DND-41 (cell line): ENCODE results near the gene GFI1B.

Source experiments
- ATAC-seq: fragments of 200-7000 bp; cut with Tn5 transposase; 3 replicates; pipeline ENCODE4 v1.9.1; 2021; ENCODE audit warnings: low read depth; ENCODE audit not compliant: insufficient read depth
- DNase-seq: peaks from one replicate; pipeline ENCODE4 v3.0.0-alpha.2; 2020
- H2AFZ ChIP-seq: 2 replicates; pipeline ENCODE4 v1.6.0; 2012; ENCODE audit warnings: low read depth, low read length
- H3K27ac ChIP-seq: 2 replicates; pipeline ENCODE4 v1.5.1; 2012; ENCODE audit warnings: low read length, inconsistent platforms
- H3K27me3 ChIP-seq: fragments of 200-600 bp; sonication (generic); 2 replicates; pipeline ENCODE4 v1.6.0; 2012; ENCODE audit warnings: low read length, mild to moderate bottlenecking, inconsistent platforms; ENCODE audit not compliant: insufficient read depth, poor library complexity
- H3K36me3 ChIP-seq: 2 replicates; pipeline ENCODE4 v1.5.1; 2012; ENCODE audit warnings: low read length, inconsistent platforms; ENCODE audit not compliant: insufficient read depth
- H3K4me1 ChIP-seq: 2 replicates; pipeline ENCODE4 v1.5.1; 2012; ENCODE audit warnings: mild to moderate bottlenecking, low read length; ENCODE audit not compliant: insufficient read depth
- H3K4me2 ChIP-seq: 2 replicates; pipeline ENCODE4 v1.6.0; 2012; ENCODE audit warnings: mild to moderate bottlenecking, moderate library complexity, low read length, inconsistent platforms; ENCODE audit not compliant: insufficient read depth
- H3K4me3 ChIP-seq, 2 experiments: fragments of 200-600 bp in 1 of 2; shearing (Covaris generic) in 1 of 2; 2 replicates each; pipeline ENCODE4 v1.5.1; 2012 to 2016; ENCODE audit warnings: inconsistent platforms in 2 of 2, low read length in 2 of 2, mild to moderate bottlenecking in 2 of 2, low read depth in 1 of 2, moderate library complexity in 1 of 2
- H3K79me2 ChIP-seq: 2 replicates; pipeline ENCODE4 v1.6.0; 2012; ENCODE audit warnings: low read length, inconsistent platforms; ENCODE audit not compliant: insufficient read depth
- H3K9ac ChIP-seq: 2 replicates; pipeline ENCODE4 v1.6.0; 2012; ENCODE audit warnings: low read depth, mild to moderate bottlenecking, inconsistent platforms, low read length, moderate library complexity
- H3K9me3 ChIP-seq: 2 replicates; pipeline ENCODE4 v1.5.1; 2012; ENCODE audit warnings: low read length, moderate library complexity, mild to moderate bottlenecking, inconsistent platforms; ENCODE audit not compliant: insufficient read depth, severe bottlenecking
- H4K20me1 ChIP-seq: 2 replicates; pipeline ENCODE4 v1.6.0; 2012; ENCODE audit warnings: low read length; ENCODE audit not compliant: insufficient read depth
- CTCF ChIP-seq: IDR thresholded peaks from 2 replicates; pipeline ENCODE4 v1.5.1; 2012; ENCODE audit warnings: borderline replicate concordance, low read length, moderate library complexity, mild to moderate bottlenecking; ENCODE audit not compliant: poor library complexity, severe bottlenecking; ENCODE audit errors: extremely low read depth
- EZH2 ChIP-seq: IDR thresholded peaks from 3 replicates; pipeline ENCODE4 v1.6.1; 2012; ENCODE audit warnings: borderline replicate concordance, low read depth, mild to moderate bottlenecking, moderate library complexity, low read length, inconsistent platforms; ENCODE audit not compliant: severe bottlenecking

GFI1B gene

GRCh38 chr9:132946631-132947295, 31.7 kb upstream of the GFI1B start:
- H3K27ac ChIP-seq = no peak overlapping the region
- no peaks in the 10 kb centered on the region for H3K27me3 ChIP-seq
- no peak overlapping the region for H3K4me3 ChIP-seq
- H3K9me3 ChIP-seq = no peaks in the 10 kb centered on the region
- no peaks in the 10 kb centered on the region for H4K20me1 ChIP-seq
- no peak overlapping the region for H3K9ac ChIP-seq
- ATAC-seq = no peak
- H3K4me2 ChIP-seq = no peak overlapping the region
- peaks cover 26% of the 10 kb centered on the region for H3K79me2 ChIP-seq
- peaks cover 25% of the 10 kb centered on the region for H3K4me1 ChIP-seq
- H2AFZ ChIP-seq = peak overlapping the region; percentile 33; the same call in 1 of the 2 replicates
- DNase-seq = no peak
- TF ChIP-seq EZH2 = no peak
- TF ChIP-seq CTCF = no peak
- no peaks in the 10 kb centered on the region for H3K36me3 ChIP-seq

- DNase-seq (no peak), ATAC-seq (no peak)
- peaks cover 16% of the 10 kb centered on the region for H3K79me2 ChIP-seq
- peaks cover 17% of the 10 kb centered on the region for H3K4me1 ChIP-seq
- H3K27ac ChIP-seq = no peak overlapping the region
- H3K4me3 ChIP-seq = no peak overlapping the region
- no peaks in the 10 kb centered on the region for H3K27me3 ChIP-seq
- no peak overlapping the region for H3K4me2 ChIP-seq
- H2AFZ ChIP-seq = no peak overlapping the region
- no peaks in the 10 kb centered on the region for H3K9me3 ChIP-seq
- TF ChIP-seq EZH2 (no peak), CTCF (no peak)
- no peak overlapping the region for H3K9ac ChIP-seq
- H3K36me3 ChIP-seq = no peaks in the 10 kb centered on the region
- no peaks in the 10 kb centered on the region for H4K20me1 ChIP-seq
These were observed 30.7 kb upstream of the GFI1B start for GRCh38 chr9:132947756-132948155.

- Histone ChIP-seq H3K9ac (no peak overlapping the region), H3K36me3 (no peaks in the 10 kb centered on the region), H4K20me1 (no peaks in the 10 kb centered on the region), H3K4me1 (peaks cover 9% of the 10 kb centered on the region), H3K27ac (no peak overlapping the region), H3K4me3 (no peak overlapping the region), H3K79me2 (peaks cover 8% of the 10 kb centered on the region), H3K4me2 (no peak overlapping the region), H3K9me3 (no peaks in the 10 kb centered on the region), H3K27me3 (no peaks in the 10 kb centered on the region), H2AFZ (no peak overlapping the region)
- no peak for DNase-seq
- no peak for ATAC-seq
- TF ChIP-seq EZH2 = no peak
- TF ChIP-seq CTCF = no peak
These were observed 29.9 kb upstream of the GFI1B start for GRCh38 chr9:132948482-132949050.
